GM12878 (cell line): ENCODE results near the gene TAF13. TPM values are rescaled to one million over a fixed set of nuclear protein-coding genes. Genes with fewer than 3 reads are reported as not detected.

Source experiments
- CBFB ChIP-seq: IDR thresholded peaks from 2 replicates; pipeline ENCODE4 v1.6.1; 2016; ENCODE audit warnings: antibody characterized with exemption, low read depth
- CBX3 ChIP-seq: fragments of 200-600 bp; sonication (generic); IDR thresholded peaks from 2 replicates; pipeline ENCODE4 v1.6.1; 2016; ENCODE audit warnings: low read depth, borderline replicate concordance
- CREB1 ChIP-seq: IDR thresholded peaks from 2 replicates; pipeline ENCODE4 v1.6.1; 2012; ENCODE audit warnings: low read depth, mild to moderate bottlenecking, inconsistent platforms
- EED ChIP-seq: sonication (generic); IDR thresholded peaks from 2 replicates; pipeline ENCODE4 v1.6.1; 2016; ENCODE audit warnings: antibody characterized with exemption, low read depth
- ETV6 ChIP-seq, 2 experiments: fragments of 450-650 bp in 1 of 2; IDR thresholded peaks in 1 of 2; conservative IDR thresholded peaks in 1 of 2; 2 replicates each; pipeline ENCODE4 v1.6.1; 2014; ENCODE audit warnings: antibody characterized with exemption in 1 of 2, borderline replicate concordance in 1 of 2, low read depth in 1 of 2, mild to moderate bottlenecking in 1 of 2, moderate library complexity in 1 of 2
- KDM1A ChIP-seq: fragments of 200-600 bp; sonication (generic); IDR thresholded peaks from 2 replicates; pipeline ENCODE4 v1.6.1; 2016; ENCODE audit warnings: borderline replicate concordance
- MXI1 ChIP-seq: fragments of 150-350 bp; IDR thresholded peaks from 2 replicates; pipeline ENCODE4 v1.6.1; 2011; ENCODE audit warnings: low read depth, mild to moderate bottlenecking, inconsistent platforms, low read length, improper control_type of control experiment
- NFYB ChIP-seq: IDR thresholded peaks from 2 replicates; pipeline ENCODE4 v1.6.1; 2011; ENCODE audit warnings: low read depth, mild to moderate bottlenecking, low read length, improper control_type of control experiment, moderate library complexity; ENCODE audit not compliant: insufficient read depth
- PML ChIP-seq: IDR thresholded peaks from 2 replicates; pipeline ENCODE4 v1.6.1; 2012; ENCODE audit warnings: low read length, inconsistent platforms
- SMARCA5 ChIP-seq: fragments of 450-650 bp; IDR thresholded peaks from 2 replicates; pipeline ENCODE4 v1.6.1; 2017; ENCODE audit warnings: mild to moderate bottlenecking
- SMC3 ChIP-seq: IDR thresholded peaks from 2 replicates; pipeline ENCODE4 v1.6.1; 2011; ENCODE audit warnings: low read length, improper control_type of control experiment, borderline replicate concordance
- SUPT20H ChIP-seq: IDR thresholded peaks from 2 replicates; pipeline ENCODE4 v1.6.1; 2011; ENCODE audit warnings: low read depth, mild to moderate bottlenecking, low read length, moderate library complexity, borderline replicate concordance; ENCODE audit not compliant: control insufficient read depth
- TCF3 ChIP-seq: IDR thresholded peaks from 2 replicates; pipeline ENCODE4 v1.6.1; 2012; ENCODE audit warnings: low read depth, mild to moderate bottlenecking, low read length, borderline replicate concordance; ENCODE audit not compliant: insufficient read depth
- ZNF207 ChIP-seq: fragments of 450-650 bp; IDR thresholded peaks from 2 replicates; pipeline ENCODE4 v1.6.1; 2014; ENCODE audit warnings: antibody characterized with exemption, mild to moderate bottlenecking, borderline replicate concordance
- ZZZ3 ChIP-seq: IDR thresholded peaks from 2 replicates; pipeline ENCODE4 v1.6.1; 2011; ENCODE audit warnings: low read depth; ENCODE audit not compliant: control insufficient read depth, insufficient read length
- polyA plus RNA-seq, 11 experiments: library from polyadenylated mRNA; depleted of rRNA in 4 of 11; unstranded in 6 of 11; stranded (reverse) in 5 of 11; fragments of >200 nt; fragmentation: Nextera tagmentation in 4 of 11; fragmentation: Illumina TruSeq in 1 of 11; extraction: Ambion mirVana in 4 of 11; extraction: Trizol in 1 of 11; gene quantifications; 1 replicate in 1 of 11; 2 replicates in 10 of 11; pipeline versions ENCODE4 v1.2.1 to v1.2.3, GENCODE V29; 2011 to 2016; ENCODE audit warnings: inconsistent platforms in 2 of 11, missing spikeins in 2 of 11, low read depth in 1 of 11
- total RNA-seq, 4 experiments: library from RNA; depleted of rRNA in 3 of 4; stranded (reverse); fragments of >200 nt in 3 of 4; fragmentation: Illumina TruSeq in 1 of 4; extraction: Trizol in 1 of 4; gene quantifications; 2 replicates each; pipeline versions ENCODE4 v1.2.1 to v1.2.3, GENCODE V29; 2013 to 2021
- TF ChIP-seq, protein P1 (sequence below): fragments of 450-650 bp; IDR thresholded peaks from 2 replicates; pipeline ENCODE4 v1.6.1; 2016; ENCODE audit warnings: mild to moderate bottlenecking, moderate library complexity, borderline replicate concordance
- TF ChIP-seq, protein P2 (sequence below): IDR thresholded peaks from 2 replicates; pipeline ENCODE4 v1.6.1; 2011; ENCODE audit warnings: low read depth, mild to moderate bottlenecking, low read length, moderate library complexity, borderline replicate concordance; ENCODE audit errors: extremely low read depth
- TF ChIP-seq, protein P3 (sequence below): IDR thresholded peaks from 2 replicates; pipeline ENCODE4 v1.6.1; 2011; ENCODE audit warnings: low read depth, low read length, improper control_type of control experiment, borderline replicate concordance
- TF ChIP-seq, protein P4 (sequence below): fragments of 450-650 bp; formaldehyde crosslinking; IDR thresholded peaks from 2 replicates; pipeline ENCODE4 v1.4.0; 2020; ENCODE audit warnings: mild to moderate bottlenecking, moderate library complexity

TAF13 gene
- total and polyA plus RNA-seq, 10 of the 15 experiments (the other 5 are each of a cell fraction or from before 2014, with no cell fraction given), result 8.1 to 30.6 (median 18.0) TPM

DNA sequence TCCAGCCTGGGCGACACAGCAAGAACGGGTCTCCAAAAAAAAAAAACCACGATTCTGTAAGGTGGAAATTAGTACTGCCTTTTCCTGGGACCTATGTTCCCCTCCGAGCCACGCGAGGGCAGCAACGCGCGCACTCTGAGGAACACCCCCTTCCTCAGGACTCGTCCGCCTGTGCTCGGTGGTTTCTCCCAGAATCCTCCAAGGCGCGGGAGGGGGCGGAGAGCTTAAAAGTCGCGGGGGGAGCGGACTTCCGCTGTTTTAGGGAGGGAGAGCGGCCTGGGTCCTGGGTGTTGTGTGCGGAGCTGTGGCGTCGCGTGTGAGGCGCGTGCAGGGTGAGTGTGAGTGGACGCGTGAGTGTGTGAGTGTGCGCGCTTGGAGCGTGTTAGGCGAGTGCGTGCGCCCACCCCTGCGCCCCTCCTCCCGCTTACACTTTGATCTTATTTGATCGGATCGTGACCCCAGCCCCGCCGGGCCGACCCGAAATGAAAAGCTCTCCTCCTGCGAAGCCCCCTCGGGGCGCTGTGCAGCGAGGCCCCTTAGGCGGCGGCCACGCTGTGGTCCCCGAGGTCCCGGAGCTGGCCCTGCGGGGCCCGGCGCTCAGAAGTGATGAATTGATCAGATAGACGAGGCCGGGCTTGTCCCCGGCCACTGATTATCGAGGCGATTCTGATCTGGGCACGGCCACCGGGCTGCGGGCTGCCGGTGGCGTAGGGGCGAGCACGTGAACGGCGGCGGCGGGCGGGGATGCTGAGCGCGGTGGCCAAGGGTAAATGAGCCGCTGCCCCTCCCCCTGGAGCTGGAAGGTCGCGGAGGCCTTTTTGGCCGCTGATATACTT lies 24.4 kb upstream of the TAF13 start (continued):
- TF ChIP-seq, protein P1, sequence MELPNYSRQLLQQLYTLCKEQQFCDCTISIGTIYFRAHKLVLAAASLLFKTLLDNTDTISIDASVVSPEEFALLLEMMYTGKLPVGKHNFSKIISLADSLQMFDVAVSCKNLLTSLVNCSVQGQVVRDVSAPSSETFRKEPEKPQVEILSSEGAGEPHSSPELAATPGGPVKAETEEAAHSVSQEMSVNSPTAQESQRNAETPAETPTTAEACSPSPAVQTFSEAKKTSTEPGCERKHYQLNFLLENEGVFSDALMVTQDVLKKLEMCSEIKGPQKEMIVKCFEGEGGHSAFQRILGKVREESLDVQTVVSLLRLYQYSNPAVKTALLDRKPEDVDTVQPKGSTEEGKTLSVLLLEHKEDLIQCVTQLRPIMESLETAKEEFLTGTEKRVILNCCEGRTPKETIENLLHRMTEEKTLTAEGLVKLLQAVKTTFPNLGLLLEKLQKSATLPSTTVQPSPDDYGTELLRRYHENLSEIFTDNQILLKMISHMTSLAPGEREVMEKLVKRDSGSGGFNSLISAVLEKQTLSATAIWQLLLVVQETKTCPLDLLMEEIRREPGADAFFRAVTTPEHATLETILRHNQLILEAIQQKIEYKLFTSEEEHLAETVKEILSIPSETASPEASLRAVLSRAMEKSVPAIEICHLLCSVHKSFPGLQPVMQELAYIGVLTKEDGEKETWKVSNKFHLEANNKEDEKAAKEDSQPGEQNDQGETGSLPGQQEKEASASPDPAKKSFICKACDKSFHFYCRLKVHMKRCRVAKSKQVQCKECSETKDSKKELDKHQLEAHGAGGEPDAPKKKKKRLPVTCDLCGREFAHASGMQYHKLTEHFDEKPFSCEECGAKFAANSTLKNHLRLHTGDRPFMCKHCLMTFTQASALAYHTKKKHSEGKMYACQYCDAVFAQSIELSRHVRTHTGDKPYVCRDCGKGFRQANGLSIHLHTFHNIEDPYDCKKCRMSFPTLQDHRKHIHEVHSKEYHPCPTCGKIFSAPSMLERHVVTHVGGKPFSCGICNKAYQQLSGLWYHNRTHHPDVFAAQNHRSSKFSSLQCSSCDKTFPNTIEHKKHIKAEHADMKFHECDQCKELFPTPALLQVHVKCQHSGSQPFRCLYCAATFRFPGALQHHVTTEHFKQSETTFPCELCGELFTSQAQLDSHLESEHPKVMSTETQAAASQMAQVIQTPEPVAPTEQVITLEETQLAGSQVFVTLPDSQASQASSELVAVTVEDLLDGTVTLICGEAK, result peak; percentile 74; the same call in 1 of the 2 replicates
- TF ChIP-seq SUPT20H (no peak), ZNF207 (0 out of 2 replicates have a peak, but pooled peaks have one; percentile 40), CBFB (peak; percentile 96), NFYB (no peak), CREB1 (peak; percentile 73), SMARCA5 (peak; percentile 47; the same call in 1 of the 2 replicates), TCF3 (peak; percentile 93), MXI1 (peak; percentile 85; the same call in 1 of the 2 replicates), ETV6 (conservative IDR thresholded peaks at IDR 0.05 in 1 of 2, IDR thresholded peaks at IDR 0.05 in 1 of 2; ENCODE audit: borderline replicate concordance in 1 of 2, low read depth in 1 of 2) (peak in 1 of 2 experiments; percentile 36; a peak in 1 of 4 replicates), KDM1A (no peak), ZZZ3 (no peak), CBX3 (no peak), PML (peak; percentile 99), SMC3 (peak; percentile 42), EED (peak; percentile 58; the same call in 1 of the 2 replicates)
- TF ChIP-seq, protein P2, sequence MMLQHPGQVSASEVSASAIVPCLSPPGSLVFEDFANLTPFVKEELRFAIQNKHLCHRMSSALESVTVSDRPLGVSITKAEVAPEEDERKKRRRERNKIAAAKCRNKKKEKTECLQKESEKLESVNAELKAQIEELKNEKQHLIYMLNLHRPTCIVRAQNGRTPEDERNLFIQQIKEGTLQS, result no peak
- TF ChIP-seq, protein P3, sequence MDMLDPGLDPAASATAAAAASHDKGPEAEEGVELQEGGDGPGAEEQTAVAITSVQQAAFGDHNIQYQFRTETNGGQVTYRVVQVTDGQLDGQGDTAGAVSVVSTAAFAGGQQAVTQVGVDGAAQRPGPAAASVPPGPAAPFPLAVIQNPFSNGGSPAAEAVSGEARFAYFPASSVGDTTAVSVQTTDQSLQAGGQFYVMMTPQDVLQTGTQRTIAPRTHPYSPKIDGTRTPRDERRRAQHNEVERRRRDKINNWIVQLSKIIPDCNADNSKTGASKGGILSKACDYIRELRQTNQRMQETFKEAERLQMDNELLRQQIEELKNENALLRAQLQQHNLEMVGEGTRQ, result no peak
- TF ChIP-seq, protein P4, sequence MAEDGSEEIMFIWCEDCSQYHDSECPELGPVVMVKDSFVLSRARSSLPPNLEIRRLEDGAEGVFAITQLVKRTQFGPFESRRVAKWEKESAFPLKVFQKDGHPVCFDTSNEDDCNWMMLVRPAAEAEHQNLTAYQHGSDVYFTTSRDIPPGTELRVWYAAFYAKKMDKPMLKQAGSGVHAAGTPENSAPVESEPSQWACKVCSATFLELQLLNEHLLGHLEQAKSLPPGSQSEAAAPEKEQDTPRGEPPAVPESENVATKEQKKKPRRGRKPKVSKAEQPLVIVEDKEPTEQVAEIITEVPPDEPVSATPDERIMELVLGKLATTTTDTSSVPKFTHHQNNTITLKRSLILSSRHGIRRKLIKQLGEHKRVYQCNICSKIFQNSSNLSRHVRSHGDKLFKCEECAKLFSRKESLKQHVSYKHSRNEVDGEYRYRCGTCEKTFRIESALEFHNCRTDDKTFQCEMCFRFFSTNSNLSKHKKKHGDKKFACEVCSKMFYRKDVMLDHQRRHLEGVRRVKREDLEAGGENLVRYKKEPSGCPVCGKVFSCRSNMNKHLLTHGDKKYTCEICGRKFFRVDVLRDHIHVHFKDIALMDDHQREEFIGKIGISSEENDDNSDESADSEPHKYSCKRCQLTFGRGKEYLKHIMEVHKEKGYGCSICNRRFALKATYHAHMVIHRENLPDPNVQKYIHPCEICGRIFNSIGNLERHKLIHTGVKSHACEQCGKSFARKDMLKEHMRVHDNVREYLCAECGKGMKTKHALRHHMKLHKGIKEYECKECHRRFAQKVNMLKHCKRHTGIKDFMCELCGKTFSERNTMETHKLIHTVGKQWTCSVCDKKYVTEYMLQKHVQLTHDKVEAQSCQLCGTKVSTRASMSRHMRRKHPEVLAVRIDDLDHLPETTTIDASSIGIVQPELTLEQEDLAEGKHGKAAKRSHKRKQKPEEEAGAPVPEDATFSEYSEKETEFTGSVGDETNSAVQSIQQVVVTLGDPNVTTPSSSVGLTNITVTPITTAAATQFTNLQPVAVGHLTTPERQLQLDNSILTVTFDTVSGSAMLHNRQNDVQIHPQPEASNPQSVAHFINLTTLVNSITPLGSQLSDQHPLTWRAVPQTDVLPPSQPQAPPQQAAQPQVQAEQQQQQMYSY (CRISPR knock-in tag), result 0 out of 2 replicates have a peak, but pooled peaks have one; percentile 64
